ENCODE results near the gene HRH1. TPM values are rescaled to one million over a fixed set of nuclear protein-coding genes. Genes with fewer than 3 reads are reported as not detected.

HRH1 gene
- total RNA-seq, 1 donor from 2014 or later, result 2.1 TPM

- Histone ChIP-seq H3K4me1 (ENCODE audit: insufficient read depth, low read length) (peaks cover 8% of the 10 kb centered on the region), H4K20me1 (ENCODE audit: insufficient read depth, low read length) (no peaks in the 10 kb centered on the region), H2AFZ (ENCODE audit: low read depth, low read length) (no peak overlapping the region), H3K27ac (ENCODE audit: low read depth, low read length) (no peak overlapping the region), H3K9me3 (ENCODE audit: insufficient read depth, low read depth, low read length) (no peaks in the 10 kb centered on the region), H3K4me2 (ENCODE audit: low read length) (no peak overlapping the region), H3K4me3 (ENCODE audit: insufficient read depth, low read depth, low read length) (no peak overlapping the region), H3K9ac (ENCODE audit: low read length) (no peak overlapping the region), H3K79me2 (ENCODE audit: insufficient read depth, low read length) (no peaks in the 10 kb centered on the region), H3K36me3 (ENCODE audit: insufficient read depth, low read length) (peaks cover 48% of the 10 kb centered on the region), H3K27me3 (ENCODE audit: insufficient read depth, low read length) (no peaks in the 10 kb centered on the region)
- DNase-seq (ENCODE audit: low read depth) (no peak), FAIRE-seq (no peak)
- Mint-ChIP-seq H3K4me1 (ENCODE audit: low read depth, unreplicated experiment) (peaks cover 17% of the 10 kb centered on the region), H3K27me3 (ENCODE audit: low read depth, unreplicated experiment) (no peaks in the 10 kb centered on the region), H3K36me3 (ENCODE audit: low read depth, unreplicated experiment) (peaks cover 20% of the 10 kb centered on the region), H3K9me3 (ENCODE audit: unreplicated experiment) (no peaks in the 10 kb centered on the region), H3K27ac (ENCODE audit: unreplicated experiment) (no peak overlapping the region), H3K4me3 (ENCODE audit: unreplicated experiment) (no peak overlapping the region)
- no peak for TF ChIP-seq EZH2 (IDR thresholded peaks at IDR 0.05; ENCODE audit: insufficient read depth, low read length)
- TF ChIP-seq, protein P1, sequence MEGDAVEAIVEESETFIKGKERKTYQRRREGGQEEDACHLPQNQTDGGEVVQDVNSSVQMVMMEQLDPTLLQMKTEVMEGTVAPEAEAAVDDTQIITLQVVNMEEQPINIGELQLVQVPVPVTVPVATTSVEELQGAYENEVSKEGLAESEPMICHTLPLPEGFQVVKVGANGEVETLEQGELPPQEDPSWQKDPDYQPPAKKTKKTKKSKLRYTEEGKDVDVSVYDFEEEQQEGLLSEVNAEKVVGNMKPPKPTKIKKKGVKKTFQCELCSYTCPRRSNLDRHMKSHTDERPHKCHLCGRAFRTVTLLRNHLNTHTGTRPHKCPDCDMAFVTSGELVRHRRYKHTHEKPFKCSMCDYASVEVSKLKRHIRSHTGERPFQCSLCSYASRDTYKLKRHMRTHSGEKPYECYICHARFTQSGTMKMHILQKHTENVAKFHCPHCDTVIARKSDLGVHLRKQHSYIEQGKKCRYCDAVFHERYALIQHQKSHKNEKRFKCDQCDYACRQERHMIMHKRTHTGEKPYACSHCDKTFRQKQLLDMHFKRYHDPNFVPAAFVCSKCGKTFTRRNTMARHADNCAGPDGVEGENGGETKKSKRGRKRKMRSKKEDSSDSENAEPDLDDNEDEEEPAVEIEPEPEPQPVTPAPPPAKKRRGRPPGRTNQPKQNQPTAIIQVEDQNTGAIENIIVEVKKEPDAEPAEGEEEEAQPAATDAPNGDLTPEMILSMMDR (IDR thresholded peaks at IDR 0.05; ENCODE audit: insufficient read depth, low read depth, low read length), result no peak
Measured at GRCh38 chr3:11310258-11310657, 156.0 kb downstream of the HRH1 start.

- peaks cover 52% of the 10 kb centered on the region for H3K36me3 ChIP-seq (ENCODE audit: insufficient read depth, low read length)
- Mint-ChIP-seq H3K4me3 (ENCODE audit: unreplicated experiment) (no peak overlapping the region), H3K27me3 (ENCODE audit: low read depth, unreplicated experiment) (no peaks in the 10 kb centered on the region), H3K9me3 (ENCODE audit: unreplicated experiment) (no peaks in the 10 kb centered on the region), H3K36me3 (ENCODE audit: low read depth, unreplicated experiment) (peaks cover 19% of the 10 kb centered on the region), H3K27ac (ENCODE audit: unreplicated experiment) (no peak overlapping the region), H3K4me1 (ENCODE audit: low read depth, unreplicated experiment) (peaks cover 4% of the 10 kb centered on the region)
- no peak for FAIRE-seq
- peaks cover 3% of the 10 kb centered on the region for H3K4me1 ChIP-seq (ENCODE audit: insufficient read depth, low read length)
- no peaks in the 10 kb centered on the region for H3K9me3 ChIP-seq (ENCODE audit: insufficient read depth, low read depth, low read length)
- H3K4me2 ChIP-seq (ENCODE audit: low read length), result no peak overlapping the region
- H3K9ac ChIP-seq (ENCODE audit: low read length), result no peak overlapping the region
- H2AFZ ChIP-seq (ENCODE audit: low read depth, low read length), result no peak overlapping the region
- no peaks in the 10 kb centered on the region for H3K79me2 ChIP-seq (ENCODE audit: insufficient read depth, low read length)
- no peak overlapping the region for H3K4me3 ChIP-seq (ENCODE audit: insufficient read depth, low read depth, low read length)
- no peaks in the 10 kb centered on the region for H4K20me1 ChIP-seq (ENCODE audit: insufficient read depth, low read length)
- TF ChIP-seq EZH2 (IDR thresholded peaks at IDR 0.05; ENCODE audit: insufficient read depth, low read length), result no peak
- peak; percentile 22 for DNase-seq (ENCODE audit: low read depth)
- H3K27me3 ChIP-seq (ENCODE audit: insufficient read depth, low read length), result no peaks in the 10 kb centered on the region
- H3K27ac ChIP-seq (ENCODE audit: low read depth, low read length), result no peak overlapping the region
Measured at GRCh38 chr3:11312166-11312565, 157.9 kb downstream of the HRH1 start.

Other genes with a start within 250 kb of the HRH1 start
- gene SLC6A1, start 161.7 kb upstream of the HRH1 start, total RNA-seq, result 0.30 and 0.46 TPM in 2 replicates
- gene ATG7, start 117.9 kb downstream of the HRH1 start, total RNA-seq, result 24.8 and 29.5 TPM in 2 replicates

All from astrocyte (in vitro differentiated cells and primary cell).